Hepatocyte (in vitro differentiated cells): ENCODE measurements around the gene CLDN2.

ENCODE experiments used
- CTCF ChIP-seq: fragments of 200-600 bp; sonication (generic); IDR thresholded peaks from 2 replicates; pipeline ENCODE4 v1.5.1; 2016; ENCODE audit warnings: antibody characterized with exemption, mild to moderate bottlenecking; ENCODE audit not compliant: poor library complexity
- EZH2 ChIP-seq: fragments of 200-600 bp; sonication (generic); IDR thresholded peaks from 2 replicates; pipeline ENCODE4 v1.6.1; 2016; ENCODE audit warnings: antibody characterized with exemption, mild to moderate bottlenecking, borderline replicate concordance
- EZH2phosphoT487 ChIP-seq: fragments of 200-600 bp; sonication (generic); IDR thresholded peaks from one replicate; pipeline ENCODE4 v1.6.1; 2018; ENCODE audit warnings: antibody characterized with exemption, mild to moderate bottlenecking, low read depth, moderate library complexity; ENCODE audit not compliant: unreplicated experiment, severe bottlenecking

DNA sequence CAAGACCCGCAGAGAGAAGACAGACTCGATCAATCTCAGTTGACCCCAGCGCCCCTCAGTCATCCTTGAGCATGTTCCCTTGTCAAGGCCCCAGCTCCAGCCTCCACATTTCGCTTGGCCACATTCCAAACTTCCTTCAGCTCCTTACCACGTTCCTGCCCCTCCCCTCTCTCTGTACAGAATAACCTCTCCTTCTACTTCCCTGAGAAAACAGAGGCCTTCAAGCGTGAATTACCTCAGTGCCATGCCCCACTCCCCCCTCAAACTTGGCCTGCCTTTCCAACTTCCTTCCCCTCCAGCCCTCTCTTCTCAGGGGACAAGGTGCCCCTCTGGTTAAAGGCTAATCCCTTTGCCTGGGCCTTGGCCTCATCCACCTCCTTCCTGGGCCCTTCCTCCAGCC lies 13.8 kb upstream of the CLDN2 start:
- TF ChIP-seq EZH2 (no peak), EZH2phosphoT487 (no peak), CTCF (no peak)
